ENCODE measurements around the gene TNFRSF19.

- TF ChIP-seq POLR2AphosphoS5 (IDR thresholded peaks at IDR 0.05; ENCODE audit: borderline replicate concordance, low read depth, low read length): no peak
- TF ChIP-seq EZH2 (IDR thresholded peaks at IDR 0.05): no peak
These were observed 18.0 kb upstream of the TNFRSF19 start for GRCh38 chr13:23552171-23552570.
